Left lobe of liver (tissue), 1 donor: ENCODE measurements around the gene DUSP18. TPM values are rescaled to one million over a fixed set of nuclear protein-coding genes. Genes with fewer than 3 reads are reported as not detected.

Experiments
- total RNA-seq: library from RNA; stranded (reverse); gene quantifications from one replicate; pipeline ENCODE4 v1.2.1, GENCODE V29; 2021
- donor health status: DM: no; HTN: yes; CAD: no.

DUSP18 gene
- total RNA-seq, 1 donor from 2014 or later, result 0.70 TPM

Other genes starting within 250 kb of the DUSP18 start
- gene MTFP1, start 242.1 kb downstream of the DUSP18 start, total RNA-seq, result 6.3 TPM
- gene SEC14L3, start 195.9 kb downstream of the DUSP18 start, total RNA-seq, result 0.60 TPM
- gene SEC14L4, start 162.2 kb downstream of the DUSP18 start, total RNA-seq, result 29.1 TPM
- 0.08 TPM for gene SEC14L6, start 121.1 kb downstream of the DUSP18 start, total RNA-seq
- gene GAL3ST1, start 93.2 kb downstream of the DUSP18 start, total RNA-seq, result 1.4 TPM
- 22.4 TPM for gene PES1, start 76.0 kb downstream of the DUSP18 start, total RNA-seq
- gene TCN2, start 60.7 kb downstream of the DUSP18 start, total RNA-seq, result 12.3 TPM
- 0.33 TPM for gene SLC35E4, start 32.1 kb downstream of the DUSP18 start, total RNA-seq
- gene OSBP2, start 27.0 kb upstream of the DUSP18 start, total RNA-seq, result 0.63 TPM